Endothelial cell of umbilical vein (primary cell): Measurements from ENCODE around the gene KLHL11.

Experiments
- CTCF ChIP-seq, 2 donors: IDR thresholded peaks; 1 replicate in 1 of 2; 2 replicates in 1 of 2; pipeline ENCODE4 v1.5.1; 2011; ENCODE audit warnings: low read length in 2 of 2, mild to moderate bottlenecking in 2 of 2, moderate library complexity in 2 of 2, control low read depth in 1 of 2, inconsistent platforms in 1 of 2, low read depth in 1 of 2; ENCODE audit not compliant: insufficient read depth in 1 of 2; ENCODE audit errors: extremely low read depth in 1 of 2
- POLR2A ChIP-seq: IDR thresholded peaks from 2 replicates; pipeline ENCODE4 v1.6.1; 2012; ENCODE audit warnings: low read depth, mild to moderate bottlenecking, control low read depth, low read length

- TF ChIP-seq POLR2A (no peak), CTCF (IDR thresholded peaks at IDR 0.05; ENCODE audit: extremely low read depth in 1 of 2, insufficient read depth in 1 of 2, low read depth in 1 of 2, low read length in 2 of 2) (no peak)
These were observed 29.2 kb downstream of the KLHL11 start, which contains the start of gene NT5C3B for GRCh38 chr17:41835800-41836549.
